Fibroblast of mammary gland (primary cell): ENCODE measurements around the gene HDGFL3.
A peak's percentile ranks its signal among the peaks of the same experiment; 100 is the strongest.

Source experiments
- DNase-seq: peaks from one replicate; pipeline ENCODE4 v3.0.0-alpha.2; 2010; ENCODE audit warnings: low read depth
- H3K4me3 ChIP-seq: 2 replicates; pipeline ENCODE4 v1.5.1; 2011; ENCODE audit warnings: low read depth, mild to moderate bottlenecking, low read length, moderate library complexity; ENCODE audit not compliant: control insufficient read depth
- TF ChIP-seq, protein P1 (sequence below): conservative IDR thresholded peaks from 2 replicates; pipeline ENCODE4 v1.5.1; 2011; ENCODE audit warnings: low read depth, low read length, inconsistent platforms; ENCODE audit not compliant: control insufficient read depth, insufficient read depth

The HDGFL3 gene

DNA sequence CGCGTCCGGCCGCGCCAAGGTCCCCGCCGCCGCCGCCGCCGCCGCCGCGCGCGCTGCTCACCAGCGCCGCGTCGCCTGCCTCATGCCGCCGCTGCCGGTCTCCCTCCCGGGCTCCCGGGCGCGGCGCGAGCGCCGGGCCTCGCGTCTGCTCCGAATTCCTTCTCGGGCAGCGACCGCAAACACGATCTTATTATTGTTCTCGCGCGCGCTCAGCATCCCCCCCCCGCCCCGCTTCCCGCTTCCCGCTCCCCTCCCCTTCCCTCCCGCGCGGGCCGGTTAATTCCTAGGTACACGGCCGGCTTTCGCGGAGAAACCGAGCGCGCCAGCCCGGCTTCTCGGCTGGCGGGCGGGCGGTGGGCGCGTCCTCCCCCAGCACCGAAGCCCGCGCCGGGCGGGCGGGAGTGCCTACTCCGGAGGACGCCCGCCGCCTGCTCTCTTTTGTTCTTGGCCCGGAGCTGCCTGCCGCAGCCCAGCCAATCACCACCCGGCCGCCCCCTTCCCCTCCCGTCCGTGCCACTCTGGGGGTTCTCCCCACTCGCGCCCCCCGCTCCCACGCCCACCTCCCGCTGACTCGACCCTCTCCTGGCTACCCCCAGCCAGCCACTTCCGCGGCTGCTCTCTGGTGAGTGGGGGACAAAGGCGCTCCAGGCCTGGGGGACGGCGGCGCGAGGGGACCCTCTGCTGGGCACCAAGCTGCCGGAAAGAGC is at the start of gene HDGFL3:
Gene HDGFL3, minus strand, starts transcription at position 164 of the 707 bp plus-strand sequence. CDS start 409 bp downstream, outside the sequence.
- TF ChIP-seq, protein P1, sequence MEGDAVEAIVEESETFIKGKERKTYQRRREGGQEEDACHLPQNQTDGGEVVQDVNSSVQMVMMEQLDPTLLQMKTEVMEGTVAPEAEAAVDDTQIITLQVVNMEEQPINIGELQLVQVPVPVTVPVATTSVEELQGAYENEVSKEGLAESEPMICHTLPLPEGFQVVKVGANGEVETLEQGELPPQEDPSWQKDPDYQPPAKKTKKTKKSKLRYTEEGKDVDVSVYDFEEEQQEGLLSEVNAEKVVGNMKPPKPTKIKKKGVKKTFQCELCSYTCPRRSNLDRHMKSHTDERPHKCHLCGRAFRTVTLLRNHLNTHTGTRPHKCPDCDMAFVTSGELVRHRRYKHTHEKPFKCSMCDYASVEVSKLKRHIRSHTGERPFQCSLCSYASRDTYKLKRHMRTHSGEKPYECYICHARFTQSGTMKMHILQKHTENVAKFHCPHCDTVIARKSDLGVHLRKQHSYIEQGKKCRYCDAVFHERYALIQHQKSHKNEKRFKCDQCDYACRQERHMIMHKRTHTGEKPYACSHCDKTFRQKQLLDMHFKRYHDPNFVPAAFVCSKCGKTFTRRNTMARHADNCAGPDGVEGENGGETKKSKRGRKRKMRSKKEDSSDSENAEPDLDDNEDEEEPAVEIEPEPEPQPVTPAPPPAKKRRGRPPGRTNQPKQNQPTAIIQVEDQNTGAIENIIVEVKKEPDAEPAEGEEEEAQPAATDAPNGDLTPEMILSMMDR = no peak
- peak within 1 kb of the TSS; percentile 69 for H3K4me3 ChIP-seq
- DNase-seq = peak; percentile 38

DNA sequence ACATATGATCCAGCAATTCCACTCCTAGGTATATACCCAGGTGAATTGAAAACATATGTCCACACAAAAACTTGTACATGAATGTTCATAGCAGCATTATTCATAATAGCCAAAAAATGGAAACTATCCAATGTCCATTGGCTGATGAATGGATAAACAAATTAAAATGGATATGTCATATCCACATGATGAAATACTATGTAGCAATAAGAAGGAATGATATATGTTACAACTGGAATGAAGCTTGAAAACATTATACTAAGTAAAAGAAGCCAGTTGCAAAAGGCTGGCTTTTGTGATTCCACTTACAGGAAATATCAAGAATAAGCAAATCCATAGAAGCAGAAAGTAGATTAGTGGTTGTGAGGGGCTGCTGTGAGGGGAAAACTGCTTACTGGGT is 43.2 kb upstream of the HDGFL3 start:
- H3K4me3 ChIP-seq = no peak overlapping the region
- TF ChIP-seq, protein P1 = no peak
- peak; percentile 28 for DNase-seq

DNA sequence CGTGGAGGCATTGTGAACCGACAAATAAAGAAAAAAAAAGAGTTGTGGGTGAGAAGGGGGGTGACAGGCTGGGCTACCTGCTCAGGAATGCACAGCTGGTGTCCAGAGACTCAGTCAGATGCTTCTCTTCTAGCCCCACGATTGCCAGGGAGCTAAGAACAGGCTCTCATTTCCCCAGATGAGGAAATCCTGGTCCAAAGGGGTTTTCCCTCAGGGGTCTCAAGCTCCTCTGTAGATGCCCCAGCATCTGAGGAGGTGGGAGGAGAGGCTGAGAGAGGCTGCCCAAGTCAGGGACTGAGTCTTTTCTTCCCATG is 41.4 kb upstream of the HDGFL3 start:
- TF ChIP-seq, protein P1 = no peak
- no peak overlapping the region for H3K4me3 ChIP-seq
- no peak for DNase-seq

- peak; percentile 73 for DNase-seq
- no peak overlapping the region for H3K4me3 ChIP-seq
- TF ChIP-seq, protein P1 = peak; percentile 86
Observed at GRCh38 chr15:83248151-83249029, 40.8 kb upstream of the HDGFL3 start.

- no peak for DNase-seq
- TF ChIP-seq, protein P1 = no peak
- no peak overlapping the region for H3K4me3 ChIP-seq
Observed at GRCh38 chr15:83243634-83244033, 36.0 kb upstream of the HDGFL3 start.

DNA sequence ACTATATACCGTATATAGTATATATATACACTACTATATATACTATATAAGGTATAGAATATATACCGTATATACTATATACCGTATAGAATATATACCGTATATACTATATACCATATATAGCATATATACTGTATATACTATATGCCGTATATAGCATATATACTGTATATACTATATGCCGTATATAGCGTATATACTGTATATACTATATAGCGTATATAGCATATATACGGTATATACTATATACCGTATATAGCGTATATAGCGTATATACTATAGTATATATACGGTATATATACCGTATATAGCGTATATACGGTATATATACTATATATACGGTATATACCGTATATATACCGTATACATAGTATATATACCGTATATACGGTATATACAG is 22.6 kb upstream of the HDGFL3 start:
- DNase-seq = no peak
- no peak overlapping the region for H3K4me3 ChIP-seq
- TF ChIP-seq, protein P1 = no peak
